Stimulated activated naive CD8-positive, alpha-beta T cell treated with anti-CD3 and anti-CD28 coated beads, Interleukin-15, Interleukin-2, amounts not matched to agents 100 ng/mL and 50 ng/mL, for 24 hours (primary cell): ENCODE results near the gene TCF4.

Experiments
- H3K27ac Mint-ChIP-seq: one replicate; pipeline ENCODE4 v1.8.0; 2021; ENCODE audit warnings: mild to moderate bottlenecking, mixed read lengths
- H3K27me3 Mint-ChIP-seq: one replicate; pipeline ENCODE4 v1.8.0; 2021; ENCODE audit warnings: mixed read lengths
- H3K36me3 Mint-ChIP-seq: one replicate; pipeline ENCODE4 v1.8.0; 2021; ENCODE audit warnings: low read depth, mixed read lengths
- H3K4me1 Mint-ChIP-seq: one replicate; pipeline ENCODE4 v1.8.0; 2021; ENCODE audit warnings: low read depth, mixed read lengths
- H3K4me3 Mint-ChIP-seq: one replicate; pipeline ENCODE4 v1.8.0; 2021; ENCODE audit warnings: mild to moderate bottlenecking, mixed read lengths
- H3K9me3 Mint-ChIP-seq: one replicate; pipeline ENCODE4 v1.8.0; 2021; ENCODE audit warnings: mixed read lengths

TCF4 gene

DNA sequence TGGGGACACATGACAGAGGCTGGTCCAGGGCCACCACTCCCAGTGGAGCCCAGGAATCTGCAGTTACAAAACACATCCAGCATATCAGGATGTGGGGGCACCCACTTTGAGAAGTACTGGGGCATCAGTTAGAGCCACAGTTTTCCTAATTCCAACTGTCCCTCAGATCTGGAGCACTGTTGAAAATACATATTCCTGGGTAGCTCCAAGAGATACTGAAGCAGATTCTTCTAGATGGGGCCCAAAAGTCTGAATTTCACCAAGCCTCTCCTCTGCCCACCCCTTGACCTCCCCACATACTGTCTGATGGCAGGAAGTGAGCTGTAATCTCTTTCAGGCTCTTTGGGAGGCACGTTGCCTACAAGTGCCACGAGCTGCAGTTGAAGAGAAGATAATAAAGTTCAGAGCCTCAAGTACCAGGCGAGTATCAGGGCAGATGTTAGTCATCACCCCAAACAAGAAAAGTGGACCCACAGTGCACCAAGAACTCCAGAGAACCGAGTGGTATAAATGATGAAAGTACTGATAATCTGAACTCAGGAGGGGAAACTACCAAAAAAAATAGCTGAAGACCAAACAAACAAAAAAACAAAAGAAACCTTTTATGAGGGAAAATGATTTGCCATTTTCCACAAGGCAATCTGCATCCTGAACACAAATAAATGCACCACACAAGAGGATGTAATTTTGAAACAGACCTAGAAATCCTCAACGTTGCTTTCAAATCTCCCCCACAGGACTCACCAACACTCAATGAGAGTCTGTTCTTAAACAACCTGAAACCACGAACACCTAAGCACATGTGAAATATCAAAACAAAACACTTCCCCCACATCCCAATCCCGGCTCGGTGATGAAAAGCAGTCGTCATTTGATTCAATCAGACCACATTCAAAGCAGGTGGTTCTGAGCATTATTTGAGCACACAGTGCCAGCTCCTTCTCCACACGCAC, 98.7 kb downstream of the TCF4 start:
- Mint-ChIP-seq H3K36me3 (no peaks in the 10 kb centered on the region), H3K4me3 (peak overlapping the region; percentile 12), H3K27me3 (peaks cover 44% of the 10 kb centered on the region), H3K4me1 (peaks cover 20% of the 10 kb centered on the region), H3K27ac (peak overlapping the region; percentile 85), H3K9me3 (no peaks in the 10 kb centered on the region)

GRCh38 chr18:55488473-55488872, 99.5 kb downstream of the TCF4 start:
- no peak overlapping the region for H3K27ac Mint-ChIP-seq
- H3K4me1 Mint-ChIP-seq: peaks cover 20% of the 10 kb centered on the region
- H3K4me3 Mint-ChIP-seq: no peak overlapping the region
- no peaks in the 10 kb centered on the region for H3K9me3 Mint-ChIP-seq
- H3K36me3 Mint-ChIP-seq: no peaks in the 10 kb centered on the region
- H3K27me3 Mint-ChIP-seq: peaks cover 37% of the 10 kb centered on the region

- Mint-ChIP-seq H3K4me1 (peaks cover 20% of the 10 kb centered on the region), H3K27ac (no peak overlapping the region), H3K4me3 (no peak overlapping the region), H3K9me3 (no peaks in the 10 kb centered on the region), H3K27me3 (peaks cover 37% of the 10 kb centered on the region), H3K36me3 (no peaks in the 10 kb centered on the region)
Measured at GRCh38 chr18:55487997-55488396, 100.0 kb downstream of the TCF4 start.

- Mint-ChIP-seq H3K36me3 (no peaks in the 10 kb centered on the region), H3K4me3 (no peak overlapping the region), H3K4me1 (peaks cover 20% of the 10 kb centered on the region)
Measured at GRCh38 chr18:55486936-55487335, 101.1 kb downstream of the TCF4 start.

DNA sequence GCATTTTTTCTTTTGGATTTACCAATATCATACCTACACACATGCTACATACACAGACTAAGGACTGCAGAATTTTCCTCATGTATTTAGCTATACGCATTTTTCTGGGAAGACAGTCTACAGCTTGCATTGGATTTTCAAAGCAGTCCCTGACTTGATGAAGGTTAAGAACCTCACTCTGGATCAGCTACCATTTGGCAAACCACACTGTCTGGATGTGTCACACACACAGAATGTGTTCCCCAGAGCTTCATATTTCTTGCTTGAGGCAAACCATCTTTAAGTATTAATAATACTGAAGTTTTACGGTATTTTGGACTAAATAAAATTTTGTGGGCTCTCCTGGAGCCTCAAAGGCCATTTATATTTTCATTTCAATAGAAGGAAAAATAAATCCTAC, 102.3 kb downstream of the TCF4 start:
- Mint-ChIP-seq H3K27me3 (peaks cover 23% of the 10 kb centered on the region), H3K4me1 (peaks cover 20% of the 10 kb centered on the region), H3K27ac (no peak overlapping the region), H3K4me3 (no peak overlapping the region), H3K9me3 (no peaks in the 10 kb centered on the region), H3K36me3 (no peaks in the 10 kb centered on the region)

More at GRCh38 chr18:55486936-55487335, 101.1 kb downstream of the TCF4 start:
- H3K27me3 Mint-ChIP-seq: peaks cover 36% of the 10 kb centered on the region
- no peak overlapping the region for H3K27ac Mint-ChIP-seq
- no peaks in the 10 kb centered on the region for H3K9me3 Mint-ChIP-seq

GRCh38 chr18:55484773-55485172, 103.2 kb downstream of the TCF4 start:
- Mint-ChIP-seq H3K27me3 (peaks cover 21% of the 10 kb centered on the region), H3K4me3 (no peak overlapping the region), H3K27ac (no peak overlapping the region), H3K36me3 (no peaks in the 10 kb centered on the region), H3K9me3 (no peaks in the 10 kb centered on the region), H3K4me1 (peaks cover 19% of the 10 kb centered on the region)

GRCh38 chr18:55483266-55483871, 104.6 kb downstream of the TCF4 start:
- Mint-ChIP-seq H3K27me3 (peaks cover 16% of the 10 kb centered on the region), H3K4me1 (peaks cover 8% of the 10 kb centered on the region), H3K4me3 (no peak overlapping the region), H3K9me3 (no peaks in the 10 kb centered on the region), H3K27ac (no peak overlapping the region), H3K36me3 (no peaks in the 10 kb centered on the region)

GRCh38 chr18:55479656-55480420, 108.2 kb downstream of the TCF4 start:
- no peak overlapping the region for H3K27ac Mint-ChIP-seq
- H3K36me3 Mint-ChIP-seq: no peaks in the 10 kb centered on the region
- peaks cover 3% of the 10 kb centered on the region for H3K27me3 Mint-ChIP-seq
- H3K4me3 Mint-ChIP-seq: no peak overlapping the region
- H3K9me3 Mint-ChIP-seq: no peaks in the 10 kb centered on the region
- peaks cover 26% of the 10 kb centered on the region for H3K4me1 Mint-ChIP-seq

DNA sequence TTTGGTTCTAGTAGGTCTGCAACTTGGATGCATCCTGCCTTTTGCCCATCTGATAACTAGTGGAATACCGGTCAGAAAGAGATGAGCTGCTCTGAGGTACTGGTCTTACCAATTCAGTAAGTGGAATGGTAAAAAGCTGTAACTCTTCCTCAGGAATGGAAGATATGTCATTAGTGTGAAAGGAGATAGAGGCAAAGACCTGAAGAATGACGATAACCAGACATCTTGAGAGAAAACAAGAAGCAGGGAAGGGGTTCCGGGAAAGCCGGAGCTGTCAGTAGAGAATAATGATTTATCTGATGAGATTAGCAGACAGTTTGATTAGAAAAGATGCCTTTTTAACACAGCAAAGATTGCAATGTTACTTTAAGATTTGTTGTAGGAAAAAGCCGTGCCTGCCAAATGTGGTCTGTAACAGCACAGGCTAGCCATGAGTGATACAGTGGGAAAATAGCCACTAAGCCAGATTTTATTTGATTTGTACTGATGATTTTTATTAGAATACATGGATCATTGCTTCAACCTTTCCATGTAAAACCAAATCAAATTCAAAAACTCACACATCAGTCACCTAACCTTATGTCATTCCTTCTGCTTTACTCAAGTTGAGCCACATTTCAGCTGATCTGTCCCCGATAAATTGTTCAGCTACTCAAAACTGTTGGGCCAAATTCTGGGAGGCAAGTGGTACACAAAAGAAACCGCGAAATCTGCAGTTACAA, 110.0 kb downstream of the TCF4 start:
- H3K27ac Mint-ChIP-seq: peak overlapping the region; percentile 87
- peak overlapping the region; percentile 83 for H3K4me3 Mint-ChIP-seq
- no peaks in the 10 kb centered on the region for H3K27me3 Mint-ChIP-seq
- H3K36me3 Mint-ChIP-seq: no peaks in the 10 kb centered on the region
- peaks cover 23% of the 10 kb centered on the region for H3K4me1 Mint-ChIP-seq
- no peaks in the 10 kb centered on the region for H3K9me3 Mint-ChIP-seq

DNA sequence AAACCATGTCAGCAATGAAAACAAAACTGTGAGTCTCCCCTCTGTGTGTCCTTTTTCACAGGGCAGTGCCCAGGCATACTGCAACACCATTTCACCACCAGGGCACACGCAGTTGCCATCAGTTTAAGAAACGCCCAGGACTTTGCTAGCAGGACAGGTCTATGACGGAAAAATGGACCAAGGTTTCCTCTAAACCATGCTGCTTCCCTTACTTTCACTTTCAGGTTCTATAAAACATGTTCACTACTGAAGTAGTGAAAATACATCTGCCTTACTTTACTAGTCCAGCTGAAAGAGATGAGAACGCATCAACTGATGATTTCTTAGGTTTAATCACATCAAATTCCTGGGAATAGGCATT, 110.5 kb downstream of the TCF4 start:
- no peaks in the 10 kb centered on the region for H3K36me3 Mint-ChIP-seq
- H3K9me3 Mint-ChIP-seq: no peaks in the 10 kb centered on the region
- H3K4me1 Mint-ChIP-seq: peaks cover 23% of the 10 kb centered on the region
- peak overlapping the region; percentile 83 for H3K4me3 Mint-ChIP-seq
- H3K27ac Mint-ChIP-seq: peak overlapping the region; percentile 87
- no peaks in the 10 kb centered on the region for H3K27me3 Mint-ChIP-seq

GRCh38 chr18:55475916-55476315, 112.1 kb downstream of the TCF4 start:
- Mint-ChIP-seq H3K36me3 (no peaks in the 10 kb centered on the region), H3K9me3 (no peaks in the 10 kb centered on the region), H3K4me3 (no peak overlapping the region), H3K27me3 (no peaks in the 10 kb centered on the region), H3K27ac (no peak overlapping the region), H3K4me1 (peaks cover 23% of the 10 kb centered on the region)

DNA sequence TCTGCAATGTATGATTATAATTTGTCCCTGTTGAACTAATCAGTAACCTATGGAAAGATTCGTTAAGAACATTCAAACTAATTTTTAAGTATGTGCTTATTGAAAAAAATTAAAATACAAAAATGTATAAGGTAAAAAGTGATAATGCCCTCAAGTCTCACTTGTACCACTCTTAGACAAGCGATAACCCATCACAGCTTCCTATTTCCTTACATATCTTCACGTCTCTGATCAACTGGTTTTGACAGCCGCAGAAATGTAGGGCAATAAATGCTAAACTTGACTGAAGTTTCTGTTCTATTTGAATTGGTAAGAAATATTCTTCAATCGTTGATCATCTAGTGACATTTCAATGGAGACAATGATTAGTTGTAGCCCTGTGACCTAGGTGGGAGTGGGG, 112.5 kb downstream of the TCF4 start:
- Mint-ChIP-seq H3K27ac (no peak overlapping the region), H3K4me1 (peaks cover 23% of the 10 kb centered on the region), H3K36me3 (no peaks in the 10 kb centered on the region), H3K27me3 (no peaks in the 10 kb centered on the region), H3K9me3 (no peaks in the 10 kb centered on the region), H3K4me3 (no peak overlapping the region)

GRCh38 chr18:55473560-55473959, 114.4 kb downstream of the TCF4 start:
- Mint-ChIP-seq H3K4me1 (peaks cover 23% of the 10 kb centered on the region), H3K9me3 (no peaks in the 10 kb centered on the region), H3K27ac (no peak overlapping the region)

DNA sequence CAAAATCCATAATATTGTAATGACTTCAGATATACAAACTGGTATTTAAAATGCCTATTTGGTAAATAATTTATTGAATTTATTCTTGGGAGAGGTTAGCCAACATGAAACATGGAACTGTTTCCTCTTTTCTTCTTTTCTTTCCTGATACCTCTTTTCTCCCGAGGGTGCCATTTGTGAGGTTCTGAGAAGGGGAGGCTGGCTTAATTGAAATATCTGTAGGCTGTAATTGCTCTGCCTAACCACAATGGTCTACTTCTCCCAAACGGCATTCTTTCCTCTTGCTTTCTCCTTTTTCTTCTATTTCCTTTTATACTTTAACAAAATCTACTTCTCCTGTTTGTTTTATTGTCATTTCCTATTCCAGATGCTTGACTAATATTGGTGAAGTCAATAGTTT, 114.9 kb downstream of the TCF4 start:
- Mint-ChIP-seq H3K4me1 (peaks cover 18% of the 10 kb centered on the region), H3K27me3 (no peaks in the 10 kb centered on the region), H3K9me3 (no peaks in the 10 kb centered on the region), H3K4me3 (no peak overlapping the region), H3K36me3 (no peaks in the 10 kb centered on the region), H3K27ac (no peak overlapping the region)

More at GRCh38 chr18:55473560-55473959, 114.4 kb downstream of the TCF4 start:
- no peaks in the 10 kb centered on the region for H3K36me3 Mint-ChIP-seq
- no peaks in the 10 kb centered on the region for H3K27me3 Mint-ChIP-seq
- H3K4me3 Mint-ChIP-seq: no peak overlapping the region
